PC-3 (cell line): ENCODE measurements around the gene CDC6.

Experiments
- EZH2 ChIP-seq: fragments of 300-600 bp; sonication (generic); IDR thresholded peaks from one replicate; pipeline ENCODE4 v1.6.1; 2017; ENCODE audit warnings: antibody characterized with exemption, mild to moderate bottlenecking, low read length; ENCODE audit not compliant: unreplicated experiment
- EZH2phosphoT487 ChIP-seq: fragments of 300-600 bp; sonication (generic); IDR thresholded peaks from 2 replicates; pipeline ENCODE4 v1.6.1; 2018; ENCODE audit warnings: mild to moderate bottlenecking, antibody characterized with exemption, low read length, borderline replicate concordance
- TF ChIP-seq, protein P1 (sequence below): fragments of 300-600 bp; sonication (generic); conservative IDR thresholded peaks from 2 replicates; pipeline ENCODE4 v1.5.1; 2017; ENCODE audit warnings: antibody characterized with exemption, low read depth, mild to moderate bottlenecking, low read length

DNA sequence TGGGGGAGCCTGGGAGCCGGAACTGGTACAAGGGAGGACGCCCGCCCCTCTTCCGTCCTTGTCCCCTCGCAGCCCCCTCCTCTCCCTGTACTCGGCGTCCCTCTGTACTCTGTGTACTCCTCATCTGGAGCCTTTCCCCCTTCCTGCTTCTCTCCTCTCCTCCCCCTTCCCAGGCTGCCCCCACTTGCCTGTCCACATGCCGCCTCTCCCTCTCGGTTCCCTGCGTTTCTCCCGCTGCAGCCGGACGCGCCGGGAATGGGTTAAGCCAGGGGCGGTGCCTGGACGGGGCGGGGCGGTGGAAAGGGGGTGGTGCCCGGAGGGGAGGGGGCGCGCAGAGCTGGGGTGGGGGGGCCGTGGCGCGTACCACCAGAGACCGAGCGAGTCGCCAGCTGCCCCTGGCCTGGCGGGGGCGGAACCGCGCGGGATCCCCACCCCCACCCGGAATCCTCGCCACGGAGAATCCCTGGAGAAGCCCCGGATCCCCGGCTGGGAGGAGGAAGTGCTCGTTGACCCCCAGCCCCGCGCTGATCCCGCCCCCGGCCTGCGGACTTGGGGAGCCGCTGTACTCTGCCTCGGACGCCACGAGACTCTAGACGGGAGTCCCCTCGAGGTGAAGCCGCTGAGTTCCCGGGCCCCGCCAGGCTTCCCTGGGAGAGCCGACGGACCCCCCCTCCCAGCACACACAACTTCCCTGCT, 54.3 kb downstream of the CDC6 start:
- TF ChIP-seq EZH2phosphoT487: no peak
- TF ChIP-seq, protein P1, sequence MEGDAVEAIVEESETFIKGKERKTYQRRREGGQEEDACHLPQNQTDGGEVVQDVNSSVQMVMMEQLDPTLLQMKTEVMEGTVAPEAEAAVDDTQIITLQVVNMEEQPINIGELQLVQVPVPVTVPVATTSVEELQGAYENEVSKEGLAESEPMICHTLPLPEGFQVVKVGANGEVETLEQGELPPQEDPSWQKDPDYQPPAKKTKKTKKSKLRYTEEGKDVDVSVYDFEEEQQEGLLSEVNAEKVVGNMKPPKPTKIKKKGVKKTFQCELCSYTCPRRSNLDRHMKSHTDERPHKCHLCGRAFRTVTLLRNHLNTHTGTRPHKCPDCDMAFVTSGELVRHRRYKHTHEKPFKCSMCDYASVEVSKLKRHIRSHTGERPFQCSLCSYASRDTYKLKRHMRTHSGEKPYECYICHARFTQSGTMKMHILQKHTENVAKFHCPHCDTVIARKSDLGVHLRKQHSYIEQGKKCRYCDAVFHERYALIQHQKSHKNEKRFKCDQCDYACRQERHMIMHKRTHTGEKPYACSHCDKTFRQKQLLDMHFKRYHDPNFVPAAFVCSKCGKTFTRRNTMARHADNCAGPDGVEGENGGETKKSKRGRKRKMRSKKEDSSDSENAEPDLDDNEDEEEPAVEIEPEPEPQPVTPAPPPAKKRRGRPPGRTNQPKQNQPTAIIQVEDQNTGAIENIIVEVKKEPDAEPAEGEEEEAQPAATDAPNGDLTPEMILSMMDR: no peak
- no peak for TF ChIP-seq EZH2
